ENCODE results near the gene RFC4. TPM values are rescaled to one million over a fixed set of nuclear protein-coding genes. Genes with fewer than 3 reads are reported as not detected.

The RFC4 gene
- total RNA-seq, 1 experiment from 2014 or later = 70.7 TPM

DNA sequence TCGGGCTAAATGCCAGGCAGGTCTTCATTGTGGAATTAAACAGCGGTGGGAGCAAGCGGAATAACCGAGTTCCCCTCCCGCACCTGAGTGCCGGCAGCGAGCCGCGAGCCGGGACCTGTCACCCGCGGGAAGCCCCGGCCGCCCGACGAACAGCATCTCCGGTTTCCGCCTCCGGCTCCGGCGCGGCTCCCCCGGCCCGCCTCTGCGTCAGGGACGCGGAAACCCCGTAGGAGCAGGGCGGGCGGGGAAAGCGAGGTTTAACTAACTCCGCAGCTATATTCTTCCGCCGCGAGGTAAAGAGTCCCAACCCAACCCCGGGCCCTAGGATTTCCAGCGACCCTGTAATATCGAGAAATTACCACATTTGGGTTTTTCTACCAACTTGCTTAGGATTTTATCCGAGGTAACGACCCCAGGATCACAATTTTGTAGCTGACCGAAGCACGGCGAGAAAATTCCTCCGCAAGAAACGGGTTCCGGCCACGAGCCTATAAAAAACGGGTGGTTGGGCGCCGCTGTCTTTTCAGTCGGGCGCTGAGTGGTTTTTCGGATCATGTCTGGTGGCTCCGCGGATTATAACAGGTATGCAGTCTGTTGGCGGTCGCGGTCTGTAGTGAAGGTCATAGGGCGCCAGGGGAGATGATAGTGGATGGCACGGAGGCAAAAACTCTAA is 23.1 kb downstream of the RFC4 start, which contains the start of gene EIF4A2:
EIF4A2 (plus strand) TSS at position 520 of the 673 bp plus-strand sequence; CDS start at position 554, 34 bp downstream.
- DNase-seq (ENCODE audit: low read depth, low spot score) = no peak
- ChIA-PET CTCF (interaction anchor here (1.0 kb wide), 1 partner anchor 168 kb away, joined by 3 read pairs; no protein-coding TSS in a partner anchor), POLR2A (interaction anchor here (0.5 to 2.0 kb wide), 3 partner anchors 14 to 213 kb away, joined by 4 to 10 read pairs (median 8); partner anchors contain the start of gene DNAJB11)
- Histone ChIP-seq H3K36me3 (ENCODE audit: control insufficient read depth, insufficient read depth, low read length) (peaks cover 45% of the 10 kb centered on the region), H3K27me3 (ENCODE audit: control insufficient read depth, insufficient read depth, low read length) (no peaks in the 10 kb centered on the region), H3K4me1 (ENCODE audit: control insufficient read depth, insufficient read depth, low read length) (peaks cover 34% of the 10 kb centered on the region), H3K27ac (ENCODE audit: low read length) (peak within 1 kb of the TSS; percentile 100), H3K9me3 (ENCODE audit: control insufficient read depth, insufficient read depth, low read depth, low read length) (no peaks in the 10 kb centered on the region), H3K4me3 (ENCODE audit: low read depth in 2 of 2, low read length in 2 of 2) (peak within 1 kb of the TSS; percentile 96 to 97)
- TF ChIP-seq, protein P1, sequence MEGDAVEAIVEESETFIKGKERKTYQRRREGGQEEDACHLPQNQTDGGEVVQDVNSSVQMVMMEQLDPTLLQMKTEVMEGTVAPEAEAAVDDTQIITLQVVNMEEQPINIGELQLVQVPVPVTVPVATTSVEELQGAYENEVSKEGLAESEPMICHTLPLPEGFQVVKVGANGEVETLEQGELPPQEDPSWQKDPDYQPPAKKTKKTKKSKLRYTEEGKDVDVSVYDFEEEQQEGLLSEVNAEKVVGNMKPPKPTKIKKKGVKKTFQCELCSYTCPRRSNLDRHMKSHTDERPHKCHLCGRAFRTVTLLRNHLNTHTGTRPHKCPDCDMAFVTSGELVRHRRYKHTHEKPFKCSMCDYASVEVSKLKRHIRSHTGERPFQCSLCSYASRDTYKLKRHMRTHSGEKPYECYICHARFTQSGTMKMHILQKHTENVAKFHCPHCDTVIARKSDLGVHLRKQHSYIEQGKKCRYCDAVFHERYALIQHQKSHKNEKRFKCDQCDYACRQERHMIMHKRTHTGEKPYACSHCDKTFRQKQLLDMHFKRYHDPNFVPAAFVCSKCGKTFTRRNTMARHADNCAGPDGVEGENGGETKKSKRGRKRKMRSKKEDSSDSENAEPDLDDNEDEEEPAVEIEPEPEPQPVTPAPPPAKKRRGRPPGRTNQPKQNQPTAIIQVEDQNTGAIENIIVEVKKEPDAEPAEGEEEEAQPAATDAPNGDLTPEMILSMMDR (IDR thresholded peaks at IDR 0.05) = no peak
- TF ChIP-seq POLR2AphosphoS5 (IDR thresholded peaks at IDR 0.05; ENCODE audit: low read depth, low read length) (peak; percentile 100), TCF7L2 (IDR thresholded peaks at IDR 0.05; ENCODE audit: low read depth, low read length) (no peak), SIN3A (IDR thresholded peaks at IDR 0.05; ENCODE audit: borderline replicate concordance, insufficient read depth, low read depth, low read length) (peak; percentile 29; the same call in 1 of the 2 replicates)
- TF ChIP-seq, protein P2, sequence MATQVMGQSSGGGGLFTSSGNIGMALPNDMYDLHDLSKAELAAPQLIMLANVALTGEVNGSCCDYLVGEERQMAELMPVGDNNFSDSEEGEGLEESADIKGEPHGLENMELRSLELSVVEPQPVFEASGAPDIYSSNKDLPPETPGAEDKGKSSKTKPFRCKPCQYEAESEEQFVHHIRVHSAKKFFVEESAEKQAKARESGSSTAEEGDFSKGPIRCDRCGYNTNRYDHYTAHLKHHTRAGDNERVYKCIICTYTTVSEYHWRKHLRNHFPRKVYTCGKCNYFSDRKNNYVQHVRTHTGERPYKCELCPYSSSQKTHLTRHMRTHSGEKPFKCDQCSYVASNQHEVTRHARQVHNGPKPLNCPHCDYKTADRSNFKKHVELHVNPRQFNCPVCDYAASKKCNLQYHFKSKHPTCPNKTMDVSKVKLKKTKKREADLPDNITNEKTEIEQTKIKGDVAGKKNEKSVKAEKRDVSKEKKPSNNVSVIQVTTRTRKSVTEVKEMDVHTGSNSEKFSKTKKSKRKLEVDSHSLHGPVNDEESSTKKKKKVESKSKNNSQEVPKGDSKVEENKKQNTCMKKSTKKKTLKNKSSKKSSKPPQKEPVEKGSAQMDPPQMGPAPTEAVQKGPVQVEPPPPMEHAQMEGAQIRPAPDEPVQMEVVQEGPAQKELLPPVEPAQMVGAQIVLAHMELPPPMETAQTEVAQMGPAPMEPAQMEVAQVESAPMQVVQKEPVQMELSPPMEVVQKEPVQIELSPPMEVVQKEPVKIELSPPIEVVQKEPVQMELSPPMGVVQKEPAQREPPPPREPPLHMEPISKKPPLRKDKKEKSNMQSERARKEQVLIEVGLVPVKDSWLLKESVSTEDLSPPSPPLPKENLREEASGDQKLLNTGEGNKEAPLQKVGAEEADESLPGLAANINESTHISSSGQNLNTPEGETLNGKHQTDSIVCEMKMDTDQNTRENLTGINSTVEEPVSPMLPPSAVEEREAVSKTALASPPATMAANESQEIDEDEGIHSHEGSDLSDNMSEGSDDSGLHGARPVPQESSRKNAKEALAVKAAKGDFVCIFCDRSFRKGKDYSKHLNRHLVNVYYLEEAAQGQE (IDR thresholded peaks at IDR 0.05; ENCODE audit: insufficient read depth in 1 of 2, low read depth in 2 of 2, low read length in 1 of 2) = peak; percentile 35 to 65; a peak in 3 of 4 replicates
- no TSS peak for BruUV-seq (replicated peaks)
- in situ Hi-C loops (cut with HindIII; ENCODE audit: low pct_unique_long_range_greater_than_20kb, low sequenced_read_pairs) (no loop called here), intact Hi-C loops (cut with micrococcal nuclease; ENCODE audit: unreplicated experiment) (no loop called here)
- ATAC-seq = peak; percentile 87

DNA sequence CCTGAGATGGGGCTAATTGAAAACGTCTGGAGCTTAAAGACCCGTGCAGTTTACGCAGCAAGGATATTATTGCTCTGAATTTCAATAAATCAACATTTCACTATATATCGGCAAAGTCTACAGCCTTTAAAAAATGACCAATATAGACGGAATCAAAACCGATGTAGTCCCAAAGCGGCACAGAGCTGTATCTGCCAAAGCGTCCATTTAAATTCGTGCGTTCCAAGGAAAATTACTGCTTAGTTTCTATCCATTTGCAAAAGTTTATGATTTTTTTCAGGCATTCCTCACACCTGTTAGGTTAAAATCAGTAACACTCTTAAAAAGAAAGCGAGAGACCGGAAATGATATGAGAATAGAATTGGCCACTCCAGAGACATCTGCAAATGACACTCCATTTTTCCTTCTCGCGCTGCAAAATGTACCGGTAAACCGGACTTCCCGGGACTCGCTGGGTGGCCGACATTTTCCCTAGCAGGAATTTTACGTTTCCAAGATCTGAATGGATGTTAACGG is 23.7 kb downstream of the RFC4 start:
- TF ChIP-seq POLR2AphosphoS5 (IDR thresholded peaks at IDR 0.05; ENCODE audit: low read depth, low read length) = no peak
- TF ChIP-seq, protein P2 (IDR thresholded peaks at IDR 0.05; ENCODE audit: insufficient read depth in 1 of 2, low read depth in 2 of 2, low read length in 1 of 2) = no peak
- TF ChIP-seq, protein P1 (IDR thresholded peaks at IDR 0.05) = no peak
- TF ChIP-seq TCF7L2 (IDR thresholded peaks at IDR 0.05; ENCODE audit: low read depth, low read length) = no peak
- no peak for TF ChIP-seq SIN3A (IDR thresholded peaks at IDR 0.05; ENCODE audit: borderline replicate concordance, insufficient read depth, low read depth, low read length)
- in situ Hi-C loops (cut with HindIII; ENCODE audit: low pct_unique_long_range_greater_than_20kb, low sequenced_read_pairs) (no loop called here), intact Hi-C loops (cut with micrococcal nuclease; ENCODE audit: unreplicated experiment) (no loop called here)
- ATAC-seq = peak; percentile 25
- ChIA-PET POLR2A (interaction anchor here (1.3 kb wide), 1 partner anchor 13 kb away, joined by 4 read pairs; no protein-coding TSS in a partner anchor), CTCF (no interaction called here)
- Histone ChIP-seq H3K9me3 (ENCODE audit: control insufficient read depth, insufficient read depth, low read depth, low read length) (no peaks in the 10 kb centered on the region), H3K27me3 (ENCODE audit: control insufficient read depth, insufficient read depth, low read length) (no peaks in the 10 kb centered on the region), H3K4me1 (ENCODE audit: control insufficient read depth, insufficient read depth, low read length) (peaks cover 28% of the 10 kb centered on the region), H3K27ac (ENCODE audit: low read length) (peak overlapping the region; percentile 100), H3K36me3 (ENCODE audit: control insufficient read depth, insufficient read depth, low read length) (peaks cover 39% of the 10 kb centered on the region), H3K4me3 (ENCODE audit: low read depth in 2 of 2, low read length in 2 of 2) (peak overlapping the region; percentile 96 to 97)
- TSS peak; percentile 99 for BruUV-seq (replicated peaks)
- no peak for DNase-seq (ENCODE audit: low read depth, low spot score)

All from Panc1 (cell line).